H1 (cell line): Measurements from ENCODE around the gene ASF1B.

Experiments
- BCL11A ChIP-seq, 2 experiments: IDR thresholded peaks; one replicate each; pipeline ENCODE4 v1.6.1; 2011; ENCODE audit warnings: low read depth in 2 of 2, low read length in 2 of 2, mild to moderate bottlenecking in 2 of 2
- CHD2 ChIP-seq: IDR thresholded peaks from 2 replicates; pipeline ENCODE4 v1.6.1; 2012; ENCODE audit warnings: low read length, improper control_type of control experiment
- FOSL1 ChIP-seq: IDR thresholded peaks from 2 replicates; pipeline ENCODE4 v1.6.1; 2011; ENCODE audit warnings: mild to moderate bottlenecking, low read depth, low read length, moderate library complexity; ENCODE audit not compliant: insufficient read depth
- GABPA ChIP-seq: IDR thresholded peaks from 2 replicates; pipeline ENCODE4 v1.6.1; 2011; ENCODE audit warnings: mild to moderate bottlenecking, low read length, moderate library complexity, borderline replicate concordance; ENCODE audit not compliant: insufficient read depth
- HDAC2 ChIP-seq, 2 experiments: fragments of 300-600 bp in 1 of 2; sonication (generic) in 1 of 2; IDR thresholded peaks; 2 replicates each; pipeline ENCODE4 v1.6.1; 2011 to 2012; ENCODE audit warnings: low read depth in 2 of 2, low read length in 2 of 2, mild to moderate bottlenecking in 2 of 2, moderate library complexity in 2 of 2, borderline replicate concordance in 1 of 2, inconsistent platforms in 1 of 2
- JUN ChIP-seq: IDR thresholded peaks from 2 replicates; pipeline ENCODE4 v1.6.1; 2011; ENCODE audit warnings: low read depth, mild to moderate bottlenecking, improper control_type of control experiment, low read length
- MAFK ChIP-seq: IDR thresholded peaks from 2 replicates; pipeline ENCODE4 v1.6.1; 2012; ENCODE audit warnings: low read depth, mild to moderate bottlenecking, improper control_type of control experiment, low read length
- POLR2A ChIP-seq, 2 experiments: IDR thresholded peaks; 1 replicate in 1 of 2; 2 replicates in 1 of 2; pipeline ENCODE4 v1.6.1; 2011; ENCODE audit warnings: low read depth in 2 of 2, low read length in 2 of 2, mild to moderate bottlenecking in 2 of 2; ENCODE audit errors: control extremely low read depth in 1 of 2
- POLR2AphosphoS5 ChIP-seq: IDR thresholded peaks from 2 replicates; pipeline ENCODE4 v1.6.1; 2011; ENCODE audit warnings: low read depth, low read length
- RAD21 ChIP-seq, 2 experiments: IDR thresholded peaks in 1 of 2; conservative IDR thresholded peaks in 1 of 2; 2 replicates each; pipeline ENCODE4 v1.6.1; 2011; ENCODE audit warnings: low read depth in 2 of 2, low read length in 2 of 2, improper control_type of control experiment in 1 of 2, inconsistent platforms in 1 of 2, mild to moderate bottlenecking in 1 of 2, moderate library complexity in 1 of 2
- SIN3A ChIP-seq, 2 experiments: IDR thresholded peaks in 1 of 2; conservative IDR thresholded peaks in 1 of 2; 2 replicates each; pipeline ENCODE4 v1.6.1; 2011 to 2012; ENCODE audit warnings: low read length in 2 of 2, improper control_type of control experiment in 1 of 2, low read depth in 1 of 2, mild to moderate bottlenecking in 1 of 2
- TF ChIP-seq, protein P1 (sequence below), 3 experiments: IDR thresholded peaks; 1 replicate in 2 of 3; 2 replicates in 1 of 3; pipeline versions ENCODE4 v1.5.1 to v1.6.1; 2011; ENCODE audit warnings: low read length in 3 of 3, mild to moderate bottlenecking in 3 of 3, inconsistent platforms in 2 of 3, low read depth in 1 of 3, moderate library complexity in 1 of 3; ENCODE audit not compliant: insufficient read depth in 1 of 3; ENCODE audit errors: control extremely low read depth in 1 of 3
- TF ChIP-seq, protein P2 (sequence below): IDR thresholded peaks from 2 replicates; pipeline ENCODE4 v1.6.1; 2011; ENCODE audit warnings: low read depth, mild to moderate bottlenecking, low read length; ENCODE audit not compliant: insufficient read depth
- TF ChIP-seq, protein P3 (sequence below): IDR thresholded peaks from 2 replicates; pipeline ENCODE4 v1.6.1; 2012; ENCODE audit warnings: inconsistent platforms

DNA sequence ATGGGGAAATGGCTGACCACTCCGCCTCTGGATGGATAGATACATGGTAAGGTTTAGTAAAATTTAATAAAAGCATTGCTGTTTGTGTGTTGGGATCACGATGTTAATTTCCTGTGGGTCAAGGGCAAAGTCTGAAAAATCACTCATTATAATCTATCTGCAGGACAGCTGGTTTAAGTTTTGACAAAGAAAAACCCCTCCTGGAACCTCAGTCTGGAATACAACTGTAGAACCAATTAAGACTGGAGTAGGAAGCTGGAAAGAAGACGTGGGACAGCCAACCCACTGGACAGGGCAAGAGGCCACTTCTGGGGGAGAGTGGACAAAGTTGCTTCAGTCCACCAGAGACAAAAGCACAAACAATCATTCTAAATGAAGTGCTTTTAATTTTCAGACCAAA, 17.2 kb downstream of the ASF1B start:
- TF ChIP-seq, protein P1, sequence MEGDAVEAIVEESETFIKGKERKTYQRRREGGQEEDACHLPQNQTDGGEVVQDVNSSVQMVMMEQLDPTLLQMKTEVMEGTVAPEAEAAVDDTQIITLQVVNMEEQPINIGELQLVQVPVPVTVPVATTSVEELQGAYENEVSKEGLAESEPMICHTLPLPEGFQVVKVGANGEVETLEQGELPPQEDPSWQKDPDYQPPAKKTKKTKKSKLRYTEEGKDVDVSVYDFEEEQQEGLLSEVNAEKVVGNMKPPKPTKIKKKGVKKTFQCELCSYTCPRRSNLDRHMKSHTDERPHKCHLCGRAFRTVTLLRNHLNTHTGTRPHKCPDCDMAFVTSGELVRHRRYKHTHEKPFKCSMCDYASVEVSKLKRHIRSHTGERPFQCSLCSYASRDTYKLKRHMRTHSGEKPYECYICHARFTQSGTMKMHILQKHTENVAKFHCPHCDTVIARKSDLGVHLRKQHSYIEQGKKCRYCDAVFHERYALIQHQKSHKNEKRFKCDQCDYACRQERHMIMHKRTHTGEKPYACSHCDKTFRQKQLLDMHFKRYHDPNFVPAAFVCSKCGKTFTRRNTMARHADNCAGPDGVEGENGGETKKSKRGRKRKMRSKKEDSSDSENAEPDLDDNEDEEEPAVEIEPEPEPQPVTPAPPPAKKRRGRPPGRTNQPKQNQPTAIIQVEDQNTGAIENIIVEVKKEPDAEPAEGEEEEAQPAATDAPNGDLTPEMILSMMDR (IDR thresholded peaks at IDR 0.05; ENCODE audit: control extremely low read depth in 1 of 3, insufficient read depth in 1 of 3, low read depth in 1 of 3, low read length in 3 of 3): no peak
- TF ChIP-seq POLR2A (IDR thresholded peaks at IDR 0.05; ENCODE audit: control extremely low read depth in 1 of 2, low read depth in 2 of 2, low read length in 2 of 2): no peak
- TF ChIP-seq BCL11A (IDR thresholded peaks at IDR 0.05; ENCODE audit: low read depth in 2 of 2, low read length in 2 of 2): no peak
- no peak for TF ChIP-seq FOSL1
- TF ChIP-seq POLR2AphosphoS5: no peak
- TF ChIP-seq SIN3A (conservative IDR thresholded peaks at IDR 0.05 in 1 of 2, IDR thresholded peaks at IDR 0.05 in 1 of 2; ENCODE audit: low read depth in 1 of 2, low read length in 2 of 2): no peak
- TF ChIP-seq, protein P2, sequence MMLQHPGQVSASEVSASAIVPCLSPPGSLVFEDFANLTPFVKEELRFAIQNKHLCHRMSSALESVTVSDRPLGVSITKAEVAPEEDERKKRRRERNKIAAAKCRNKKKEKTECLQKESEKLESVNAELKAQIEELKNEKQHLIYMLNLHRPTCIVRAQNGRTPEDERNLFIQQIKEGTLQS: no peak
- no peak for TF ChIP-seq GABPA
- TF ChIP-seq JUN: no peak
- no peak for TF ChIP-seq RAD21 (IDR thresholded peaks at IDR 0.05 in 1 of 2, conservative IDR thresholded peaks at IDR 0.05 in 1 of 2; ENCODE audit: low read depth in 2 of 2, low read length in 2 of 2)
- TF ChIP-seq MAFK: no peak
- TF ChIP-seq, protein P3, sequence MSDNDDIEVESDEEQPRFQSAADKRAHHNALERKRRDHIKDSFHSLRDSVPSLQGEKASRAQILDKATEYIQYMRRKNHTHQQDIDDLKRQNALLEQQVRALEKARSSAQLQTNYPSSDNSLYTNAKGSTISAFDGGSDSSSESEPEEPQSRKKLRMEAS: no peak
- no peak for TF ChIP-seq HDAC2 (IDR thresholded peaks at IDR 0.05; ENCODE audit: borderline replicate concordance in 1 of 2, low read depth in 2 of 2, low read length in 2 of 2)
- no peak for TF ChIP-seq CHD2
